ENCODE results near the gene ZNF518B. TPM values are rescaled to one million over a fixed set of nuclear protein-coding genes. Genes with fewer than 3 reads are reported as not detected.

The ZNF518B gene, protein sequence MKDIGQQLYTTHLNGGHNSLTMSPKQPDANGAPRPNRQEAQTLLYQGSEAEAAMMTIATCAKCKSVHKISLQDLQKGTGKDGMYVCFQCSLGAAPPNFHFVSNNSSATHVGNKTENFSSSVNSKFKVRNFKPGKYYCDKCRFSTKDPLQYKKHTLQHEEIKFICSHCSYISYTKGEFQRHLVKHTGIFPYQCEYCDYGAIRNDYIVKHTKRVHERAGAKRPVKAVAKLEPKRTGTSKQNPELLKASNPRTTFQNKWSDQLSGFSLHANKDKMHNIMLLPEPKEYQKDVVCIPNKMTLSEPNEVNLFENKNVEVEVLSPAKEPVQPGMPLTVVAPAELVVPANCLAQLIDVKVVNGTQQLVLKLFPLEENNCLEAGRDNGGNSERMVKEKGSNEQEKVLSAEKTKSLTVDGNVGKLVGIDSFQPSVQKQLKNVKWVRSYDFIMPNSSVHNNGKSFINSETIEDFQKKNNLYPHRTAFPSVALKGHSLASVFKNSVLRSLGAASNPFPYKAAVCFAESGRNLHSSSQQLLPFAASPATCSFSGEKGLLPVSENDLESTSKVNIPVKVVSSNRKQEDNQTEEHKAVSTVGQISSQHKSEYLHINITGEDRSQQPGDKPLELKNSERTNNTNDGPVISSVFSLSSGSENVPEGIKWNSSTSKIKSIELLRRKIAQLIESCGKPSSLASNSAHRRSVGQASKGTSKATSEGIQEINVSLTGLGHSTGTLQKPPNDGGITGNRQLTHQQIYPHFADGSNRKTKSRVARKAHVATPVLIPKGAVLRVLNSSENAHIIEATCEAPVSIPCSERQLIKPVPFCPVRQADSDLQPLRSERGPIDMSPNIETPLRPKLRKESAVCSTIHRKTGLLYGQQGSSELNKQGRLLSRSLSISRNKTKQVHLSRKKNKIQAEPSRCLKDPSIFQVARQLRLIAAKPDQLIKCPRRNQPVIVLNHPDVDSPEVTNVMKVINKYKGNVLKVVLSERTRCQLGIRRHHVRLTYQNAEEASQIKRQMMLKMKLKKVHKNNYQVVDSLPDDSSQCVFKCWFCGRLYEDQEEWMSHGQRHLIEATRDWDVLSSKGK
- 10 to 100 TPM; 36.0 to 39.1 TPM for total RNA-seq

DNA sequence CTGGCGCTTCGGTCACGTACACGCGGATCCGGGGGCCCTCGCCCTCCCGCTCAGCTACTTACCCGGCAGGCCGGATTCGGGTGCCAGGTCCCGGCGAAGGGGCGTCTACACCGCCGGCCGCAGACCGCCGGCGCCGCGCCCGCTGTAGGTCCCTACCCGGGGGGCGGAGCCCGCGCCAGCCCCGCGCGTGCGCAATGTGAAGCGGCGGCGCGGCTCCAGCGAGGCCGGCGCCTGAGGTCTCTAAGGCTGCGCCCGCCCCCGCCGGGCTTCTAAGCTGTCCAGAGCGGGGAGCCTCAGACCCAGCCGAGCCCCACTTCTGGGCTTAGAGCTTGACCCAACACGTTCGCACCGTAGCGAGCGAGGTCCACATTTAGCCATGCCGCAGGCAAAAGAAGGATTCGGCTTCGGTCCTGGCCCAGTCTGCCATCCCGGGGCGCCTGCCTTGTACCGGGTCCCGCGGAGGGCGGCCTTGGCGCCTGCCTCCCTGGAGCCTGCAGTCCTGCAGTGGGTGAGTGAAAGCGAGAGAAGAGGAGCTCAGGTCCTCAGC lies at the start of gene ZNF518B:
Gene ZNF518B, minus strand, starts transcription at position 172 of the 547 bp plus-strand sequence. CDS start 11,098 bp downstream, outside the sequence.
- Histone ChIP-seq H3K4me1 (peaks cover 0 to 20% of the 10 kb centered on the region in 2 donors), H3K27me3 (peaks cover 0 to 13% of the 10 kb centered on the region in 2 donors), H3K36me3 (peaks cover 21% of the 10 kb centered on the region), H3K4me3 (peak within 1 kb of the TSS; percentile 57 to 62), H3K27ac (peak within 1 kb of the TSS; percentile 70 to 71), H3K9me3 (no peaks in the 10 kb centered on the region)
- DNase-seq (ENCODE audit: low spot score), result peak; percentile 62
- TF ChIP-seq, protein P1, sequence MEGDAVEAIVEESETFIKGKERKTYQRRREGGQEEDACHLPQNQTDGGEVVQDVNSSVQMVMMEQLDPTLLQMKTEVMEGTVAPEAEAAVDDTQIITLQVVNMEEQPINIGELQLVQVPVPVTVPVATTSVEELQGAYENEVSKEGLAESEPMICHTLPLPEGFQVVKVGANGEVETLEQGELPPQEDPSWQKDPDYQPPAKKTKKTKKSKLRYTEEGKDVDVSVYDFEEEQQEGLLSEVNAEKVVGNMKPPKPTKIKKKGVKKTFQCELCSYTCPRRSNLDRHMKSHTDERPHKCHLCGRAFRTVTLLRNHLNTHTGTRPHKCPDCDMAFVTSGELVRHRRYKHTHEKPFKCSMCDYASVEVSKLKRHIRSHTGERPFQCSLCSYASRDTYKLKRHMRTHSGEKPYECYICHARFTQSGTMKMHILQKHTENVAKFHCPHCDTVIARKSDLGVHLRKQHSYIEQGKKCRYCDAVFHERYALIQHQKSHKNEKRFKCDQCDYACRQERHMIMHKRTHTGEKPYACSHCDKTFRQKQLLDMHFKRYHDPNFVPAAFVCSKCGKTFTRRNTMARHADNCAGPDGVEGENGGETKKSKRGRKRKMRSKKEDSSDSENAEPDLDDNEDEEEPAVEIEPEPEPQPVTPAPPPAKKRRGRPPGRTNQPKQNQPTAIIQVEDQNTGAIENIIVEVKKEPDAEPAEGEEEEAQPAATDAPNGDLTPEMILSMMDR (IDR thresholded peaks at IDR 0.05), result no peak

DNA sequence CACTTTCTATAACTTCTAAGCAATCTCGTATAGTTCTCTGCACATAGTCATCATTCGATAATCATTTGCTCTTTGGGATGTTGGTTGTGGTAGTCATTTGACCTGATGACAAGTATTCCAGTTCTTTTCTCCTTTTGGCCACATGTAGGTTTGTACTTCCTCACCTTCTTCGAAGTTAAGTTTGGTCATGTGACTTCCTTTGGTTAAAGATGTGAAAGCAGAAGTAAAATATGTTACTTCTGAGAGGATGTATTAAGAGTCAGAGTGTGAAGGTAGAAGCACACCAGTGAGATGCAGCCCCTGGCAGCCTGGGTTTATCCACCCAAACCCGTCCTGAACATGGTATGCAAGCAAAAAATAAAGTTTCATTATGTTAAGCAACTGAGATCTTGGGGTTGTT lies 48.9 kb upstream of the ZNF518B start:
- no peak for DNase-seq (ENCODE audit: low spot score)

DNA sequence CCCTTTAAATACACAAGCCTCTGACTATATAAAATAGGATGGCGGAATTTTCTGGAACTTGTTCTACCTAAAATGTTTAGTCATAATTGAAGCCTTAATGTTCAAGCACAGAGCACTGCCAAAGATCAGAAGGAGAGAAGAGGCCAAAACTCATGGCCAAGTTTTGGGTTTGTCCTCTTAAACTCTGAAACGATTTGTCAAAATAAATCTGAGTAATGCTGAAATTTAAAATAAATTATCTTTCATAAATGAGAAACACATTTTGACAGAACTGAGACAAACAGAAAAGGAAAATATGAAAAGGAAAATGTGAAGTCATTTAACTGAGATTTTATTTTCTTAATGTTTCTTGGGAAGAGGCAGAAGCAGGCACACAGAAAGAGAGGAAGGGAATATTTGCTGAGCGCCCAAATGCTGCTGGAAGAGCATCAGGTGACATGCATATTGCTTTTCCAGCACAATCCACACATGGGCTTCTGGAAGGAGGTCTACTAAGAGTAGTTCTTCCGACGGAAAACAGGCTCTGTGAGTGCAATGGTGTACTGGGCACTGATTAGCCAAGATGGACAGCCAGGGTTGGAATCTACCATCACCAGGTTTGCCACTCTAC lies 47.4 kb upstream of the ZNF518B start:
- Histone ChIP-seq H3K27ac (no peak overlapping the region), H3K9me3 (no peaks in the 10 kb centered on the region), H3K4me1 (no peaks in the 10 kb centered on the region), H3K4me3 (no peak overlapping the region), H3K27me3 (no peaks in the 10 kb centered on the region), H3K36me3 (no peaks in the 10 kb centered on the region)
- TF ChIP-seq, protein P1 (IDR thresholded peaks at IDR 0.05), result no peak
- DNase-seq (ENCODE audit: low spot score), result no peak

More for the DNA sequence above, 48.9 kb upstream of the ZNF518B start:
- Histone ChIP-seq H3K36me3 (no peaks in the 10 kb centered on the region), H3K9me3 (no peaks in the 10 kb centered on the region), H3K4me1 (no peaks in the 10 kb centered on the region), H3K27me3 (no peaks in the 10 kb centered on the region), H3K27ac (no peak overlapping the region), H3K4me3 (no peak overlapping the region)
- TF ChIP-seq, protein P1 (IDR thresholded peaks at IDR 0.05), result no peak

DNA sequence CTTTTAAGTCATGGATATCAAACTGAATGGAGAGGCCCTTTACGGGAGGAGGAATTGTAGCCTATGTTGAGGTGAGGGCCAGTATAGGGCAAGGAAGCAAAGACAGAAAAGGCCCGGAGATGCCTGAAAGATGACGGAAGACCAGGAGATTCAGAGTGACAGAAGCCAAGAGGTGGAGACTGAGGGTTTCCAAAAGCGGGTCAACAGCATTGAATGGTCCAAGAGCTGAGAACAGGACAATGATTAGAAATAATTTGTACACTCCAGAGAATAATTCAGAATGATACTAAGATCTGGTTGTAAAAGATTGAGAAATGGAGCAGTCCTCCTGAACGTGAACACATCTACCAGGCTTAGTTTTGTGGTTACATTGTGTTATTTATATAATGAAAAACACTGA lies 45.5 kb upstream of the ZNF518B start:
- H3K4me1 ChIP-seq, result no peaks in the 10 kb centered on the region
- H3K27me3 ChIP-seq, result no peaks in the 10 kb centered on the region
- no peak overlapping the region for H3K27ac ChIP-seq
- no peaks in the 10 kb centered on the region for H3K36me3 ChIP-seq
- no peak for DNase-seq (ENCODE audit: low spot score)
- TF ChIP-seq, protein P1 (IDR thresholded peaks at IDR 0.05), result no peak
- H3K4me3 ChIP-seq, result no peak overlapping the region
- H3K9me3 ChIP-seq, result no peaks in the 10 kb centered on the region

DNA sequence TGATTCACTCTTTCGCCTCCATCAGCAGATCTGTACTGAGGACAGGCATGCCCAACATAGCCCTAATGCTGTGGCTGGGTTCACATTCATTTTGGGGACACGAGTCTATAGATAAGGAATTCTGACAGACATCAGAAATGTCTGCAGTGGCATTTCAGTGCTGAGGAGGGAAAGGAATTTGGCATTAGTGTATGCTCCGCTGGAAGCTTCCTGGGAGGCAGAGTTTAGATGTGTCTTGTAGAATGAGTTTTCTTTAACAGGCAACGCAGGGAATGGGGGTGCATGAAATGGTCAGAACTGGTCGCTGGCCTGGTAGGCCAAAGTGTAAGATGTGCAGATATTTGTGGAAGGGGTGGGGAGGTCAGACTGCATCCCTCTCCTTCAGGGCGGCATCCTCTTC lies 43.5 kb upstream of the ZNF518B start:
- Histone ChIP-seq H3K9me3 (no peaks in the 10 kb centered on the region), H3K4me1 (no peaks in the 10 kb centered on the region), H3K36me3 (no peaks in the 10 kb centered on the region), H3K4me3 (no peak overlapping the region), H3K27ac (no peak overlapping the region), H3K27me3 (no peaks in the 10 kb centered on the region)
- DNase-seq (ENCODE audit: low spot score), result no peak
- TF ChIP-seq, protein P1 (IDR thresholded peaks at IDR 0.05), result no peak

Measured in right atrium auricular region (tissue), 2 donors.